GM12865 (cell line): ENCODE results near the gene DIP2B.

ENCODE experiments used
- DNase-seq: peaks from one replicate; pipeline ENCODE4 v3.0.0; 2010; ENCODE audit warnings: low read depth
- H3K4me3 ChIP-seq: 2 replicates; pipeline ENCODE4 v1.5.1; 2011; ENCODE audit warnings: mild to moderate bottlenecking, low read depth, low read length, control low read depth
- TF ChIP-seq, protein P1 (sequence below): IDR thresholded peaks from 2 replicates; pipeline ENCODE4 v1.5.1; 2011; ENCODE audit warnings: low read length, control low read depth, low read depth, inconsistent platforms; ENCODE audit not compliant: insufficient read depth; ENCODE audit errors: missing control alignments

Gene DIP2B

DNA sequence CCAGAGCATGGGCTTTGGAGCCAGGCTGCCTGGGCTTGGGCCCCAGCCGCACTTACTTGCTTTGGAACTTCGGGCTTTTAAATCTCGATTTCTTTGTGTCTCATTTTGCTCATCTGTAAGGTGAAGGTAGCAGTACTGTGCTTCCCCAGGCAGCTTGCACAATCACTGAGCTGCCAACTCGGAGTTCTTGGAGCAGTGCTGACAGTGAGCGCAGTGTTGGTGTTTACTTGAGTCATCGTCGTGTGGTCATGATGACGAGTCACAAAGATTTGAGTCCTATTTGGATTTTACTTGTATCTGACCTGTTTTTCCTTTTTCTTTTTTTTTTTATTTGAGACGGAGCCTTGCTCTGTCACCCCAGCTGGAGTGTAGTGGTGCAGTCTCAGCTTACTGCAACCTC is 227.8 kb downstream of the DIP2B start:
- DNase-seq = no peak
- TF ChIP-seq, protein P1, sequence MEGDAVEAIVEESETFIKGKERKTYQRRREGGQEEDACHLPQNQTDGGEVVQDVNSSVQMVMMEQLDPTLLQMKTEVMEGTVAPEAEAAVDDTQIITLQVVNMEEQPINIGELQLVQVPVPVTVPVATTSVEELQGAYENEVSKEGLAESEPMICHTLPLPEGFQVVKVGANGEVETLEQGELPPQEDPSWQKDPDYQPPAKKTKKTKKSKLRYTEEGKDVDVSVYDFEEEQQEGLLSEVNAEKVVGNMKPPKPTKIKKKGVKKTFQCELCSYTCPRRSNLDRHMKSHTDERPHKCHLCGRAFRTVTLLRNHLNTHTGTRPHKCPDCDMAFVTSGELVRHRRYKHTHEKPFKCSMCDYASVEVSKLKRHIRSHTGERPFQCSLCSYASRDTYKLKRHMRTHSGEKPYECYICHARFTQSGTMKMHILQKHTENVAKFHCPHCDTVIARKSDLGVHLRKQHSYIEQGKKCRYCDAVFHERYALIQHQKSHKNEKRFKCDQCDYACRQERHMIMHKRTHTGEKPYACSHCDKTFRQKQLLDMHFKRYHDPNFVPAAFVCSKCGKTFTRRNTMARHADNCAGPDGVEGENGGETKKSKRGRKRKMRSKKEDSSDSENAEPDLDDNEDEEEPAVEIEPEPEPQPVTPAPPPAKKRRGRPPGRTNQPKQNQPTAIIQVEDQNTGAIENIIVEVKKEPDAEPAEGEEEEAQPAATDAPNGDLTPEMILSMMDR = no peak

DNA sequence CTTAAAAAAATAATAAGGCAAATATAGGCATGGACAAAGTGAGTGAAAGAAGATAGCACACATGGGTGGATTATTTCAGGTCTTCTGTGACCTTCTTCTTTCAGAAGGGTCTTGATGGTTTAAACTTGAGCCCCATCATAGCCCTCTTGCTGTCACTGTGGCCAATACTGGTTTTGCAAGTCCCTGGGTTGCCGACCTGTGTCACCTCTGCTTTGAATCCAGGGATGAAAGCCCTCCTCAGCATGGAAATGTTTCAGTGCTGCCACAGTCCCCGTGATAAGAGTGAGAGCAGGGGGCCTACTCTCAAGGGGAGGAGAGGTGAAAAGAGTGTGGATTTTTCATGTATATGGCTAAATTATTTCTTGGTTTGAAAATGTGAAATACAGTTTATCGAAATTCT is 228.9 kb downstream of the DIP2B start:
- no peak overlapping the region for H3K4me3 ChIP-seq
- TF ChIP-seq, protein P1 = no peak
- DNase-seq = no peak

More for the DNA sequence above, 227.8 kb downstream of the DIP2B start:
- H3K4me3 ChIP-seq = no peak overlapping the region

DNA sequence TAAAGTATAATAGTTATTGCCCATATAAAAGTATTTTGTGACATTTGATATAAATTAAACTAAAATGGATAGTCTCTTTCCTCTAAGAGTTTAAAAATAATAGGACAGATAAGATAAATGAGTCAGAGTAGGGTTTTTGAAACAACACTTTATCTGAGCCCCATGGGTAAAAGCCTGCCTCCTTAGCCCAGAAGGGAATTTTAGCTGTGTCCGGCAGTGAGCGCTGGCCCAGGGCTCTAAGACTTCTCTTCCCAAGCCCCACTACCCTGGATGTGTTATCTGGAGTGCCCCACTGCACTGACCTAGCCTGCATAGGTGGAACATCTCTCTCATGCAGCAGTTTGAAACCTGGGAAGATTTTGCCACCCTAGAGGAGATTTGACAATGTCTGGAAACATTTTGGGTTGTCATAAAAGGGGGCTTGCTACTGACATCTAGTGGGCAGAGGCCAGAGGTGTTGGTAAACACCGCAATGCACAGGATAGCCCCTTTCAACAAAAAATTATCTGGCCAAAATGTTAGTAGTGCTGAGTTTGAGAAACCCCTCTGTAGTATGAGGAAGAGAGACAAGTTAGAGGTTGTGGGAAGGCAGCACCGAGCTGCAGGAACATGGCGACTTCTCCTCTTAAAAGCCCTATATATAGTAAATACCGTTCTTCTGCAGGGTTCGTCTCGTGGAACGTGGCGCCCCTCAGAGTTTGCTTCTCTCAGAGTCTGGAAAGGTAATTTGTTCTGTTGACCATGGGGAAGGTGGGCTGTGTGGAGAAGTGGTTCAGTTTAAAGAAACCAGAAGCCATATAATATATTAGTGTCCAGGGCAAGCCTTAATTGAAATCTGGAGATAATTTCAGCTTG is 229.9 kb downstream of the DIP2B start:
- DNase-seq = peak; percentile 43
- TF ChIP-seq, protein P1 = peak; percentile 64

DNA sequence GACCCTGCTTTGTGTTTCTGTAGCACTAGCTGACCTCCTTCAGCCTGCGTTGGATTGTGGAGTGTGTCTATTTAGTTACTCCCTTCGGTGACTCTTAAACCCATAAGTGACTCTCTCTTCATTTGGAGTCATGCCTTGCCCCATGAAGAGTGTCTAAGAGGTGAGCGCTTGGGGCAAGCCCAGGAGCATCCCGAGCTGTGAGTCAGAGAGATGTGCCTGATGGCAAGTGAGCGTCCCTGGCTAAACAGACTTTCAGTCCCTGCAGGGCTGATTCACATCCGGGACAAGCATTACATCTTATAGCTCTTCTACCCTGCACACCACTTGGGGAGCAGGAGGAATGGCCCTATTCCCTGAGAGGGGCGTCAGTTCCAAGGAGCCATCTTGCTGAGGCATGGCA is 234.8 kb downstream of the DIP2B start:
- TF ChIP-seq, protein P1 = no peak
- no peak for DNase-seq
- no peak overlapping the region for H3K4me3 ChIP-seq

More for the DNA sequence above, 229.9 kb downstream of the DIP2B start:
- H3K4me3 ChIP-seq = no peak overlapping the region

DNA sequence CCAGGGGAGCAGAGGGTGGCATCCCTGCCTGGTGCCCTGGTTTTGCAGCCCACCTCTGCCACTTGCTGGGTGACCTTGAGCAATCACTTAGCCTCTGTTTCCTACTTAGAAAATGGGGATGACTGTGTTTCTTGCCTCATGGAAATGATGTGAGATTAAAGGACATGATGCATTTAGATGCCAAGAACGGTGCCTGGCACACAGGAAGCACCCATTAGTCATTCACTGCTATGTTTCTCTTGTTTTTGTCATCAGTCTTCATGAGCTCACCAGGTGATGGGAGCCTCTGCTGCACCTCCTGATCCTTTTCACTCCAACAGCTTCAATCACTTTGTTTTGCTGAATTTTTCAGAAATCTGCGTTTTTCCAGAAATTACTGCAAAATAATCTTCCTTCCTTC is 235.5 kb downstream of the DIP2B start:
- DNase-seq = no peak
- TF ChIP-seq, protein P1 = no peak
- no peak overlapping the region for H3K4me3 ChIP-seq

DNA sequence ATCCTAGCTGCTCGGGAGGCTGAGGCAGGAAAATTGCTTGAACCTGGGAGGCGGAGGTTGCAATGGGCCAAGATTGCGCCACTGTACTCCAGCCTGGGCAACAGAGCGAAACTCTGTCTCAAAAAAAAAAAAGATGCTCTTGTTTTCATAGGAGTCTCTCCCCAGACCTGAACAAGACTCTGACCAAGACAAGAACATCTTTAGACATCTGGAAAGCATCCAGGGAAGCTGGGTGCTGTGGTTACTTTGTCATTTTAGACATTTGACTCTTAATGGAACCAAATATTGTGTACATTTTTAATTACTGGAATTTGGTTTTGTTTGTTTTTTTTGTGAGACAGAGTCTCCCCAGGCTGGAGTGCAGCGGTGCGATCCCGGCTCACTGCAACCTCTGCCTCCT is 238.0 kb downstream of the DIP2B start:
- TF ChIP-seq, protein P1 = no peak
- H3K4me3 ChIP-seq = no peak overlapping the region

More for the DNA sequence above, 238.0 kb downstream of the DIP2B start:
- no peak for DNase-seq
